Transverse colon (tissue), 4 donors: ENCODE measurements around the gene LETM1.

Source experiments
- CTCF ChIP-seq, 5 experiments: fragments of 200-600 bp in 3 of 5; fragments of 450-650 bp in 2 of 5; sonication (generic) in 3 of 5; IDR thresholded peaks; 1 replicate in 2 of 5; 2 replicates in 3 of 5; pipeline ENCODE4 v1.5.1; 2016 to 2017; ENCODE audit warnings: antibody characterized with exemption in 5 of 5, inconsistent platforms in 3 of 5, mild to moderate bottlenecking in 2 of 5, moderate library complexity in 1 of 5
- EP300 ChIP-seq: sonication (generic); formaldehyde crosslinking; IDR thresholded peaks from one replicate; pipeline ENCODE4 v1.6.1; 2017; ENCODE audit warnings: antibody characterized with exemption, low read depth
- POLR2A ChIP-seq: fragments of 450-650 bp; IDR thresholded peaks from one replicate; pipeline ENCODE4 v1.6.1; 2016; ENCODE audit warnings: antibody characterized with exemption, mild to moderate bottlenecking, moderate library complexity
- POLR2AphosphoS5 ChIP-seq, 3 donors: sonication (generic); formaldehyde crosslinking; IDR thresholded peaks; one replicate each; pipeline ENCODE4 v1.6.1; 2016; ENCODE audit warnings: antibody characterized with exemption in 3 of 3

- TF ChIP-seq POLR2A (no peak), CTCF (IDR thresholded peaks at IDR 0.05) (no peak), EP300 (no peak), POLR2AphosphoS5 (IDR thresholded peaks at IDR 0.05) (no peak)
Measured at GRCh38 chr4:1901127-1901526, 45.2 kb upstream of the LETM1 start.
